SIG-M5 treated with dmso at 0.1 percent for 504 hours (cell line): Measurements from ENCODE around the gene USP48.

Source experiments
- DNase-seq: peaks from one replicate; lab custom pipeline; 2025; ENCODE audit not compliant: unreplicated experiment; lab: John Stamatoyannopoulos, UW

The USP48 gene

DNA sequence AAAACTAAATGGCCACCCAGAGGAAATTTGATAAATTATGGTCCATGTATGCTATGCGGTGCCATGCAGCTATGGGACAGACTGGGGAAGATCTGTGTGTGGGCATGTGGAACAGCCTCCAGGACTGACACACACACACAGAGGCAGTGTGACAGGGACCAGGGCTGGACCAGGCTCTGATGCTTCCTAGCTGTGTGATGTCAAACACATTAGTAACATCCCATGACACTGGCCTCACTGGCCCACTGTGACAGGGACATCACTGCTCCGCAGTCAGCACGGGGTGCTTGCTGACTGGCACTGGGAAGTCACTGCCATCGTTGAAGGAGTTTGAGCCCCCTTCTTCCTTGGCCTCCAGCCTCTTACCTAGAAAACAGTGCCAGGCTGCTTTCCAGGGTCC lies 127.7 kb downstream of the USP48 start:
- DNase-seq: no peak

- DNase-seq: no peak
These were observed 128.7 kb downstream of the USP48 start for GRCh38 chr1:21654209-21654608.

- DNase-seq: no peak
These were observed 129.2 kb downstream of the USP48 start for GRCh38 chr1:21653744-21654100.

DNA sequence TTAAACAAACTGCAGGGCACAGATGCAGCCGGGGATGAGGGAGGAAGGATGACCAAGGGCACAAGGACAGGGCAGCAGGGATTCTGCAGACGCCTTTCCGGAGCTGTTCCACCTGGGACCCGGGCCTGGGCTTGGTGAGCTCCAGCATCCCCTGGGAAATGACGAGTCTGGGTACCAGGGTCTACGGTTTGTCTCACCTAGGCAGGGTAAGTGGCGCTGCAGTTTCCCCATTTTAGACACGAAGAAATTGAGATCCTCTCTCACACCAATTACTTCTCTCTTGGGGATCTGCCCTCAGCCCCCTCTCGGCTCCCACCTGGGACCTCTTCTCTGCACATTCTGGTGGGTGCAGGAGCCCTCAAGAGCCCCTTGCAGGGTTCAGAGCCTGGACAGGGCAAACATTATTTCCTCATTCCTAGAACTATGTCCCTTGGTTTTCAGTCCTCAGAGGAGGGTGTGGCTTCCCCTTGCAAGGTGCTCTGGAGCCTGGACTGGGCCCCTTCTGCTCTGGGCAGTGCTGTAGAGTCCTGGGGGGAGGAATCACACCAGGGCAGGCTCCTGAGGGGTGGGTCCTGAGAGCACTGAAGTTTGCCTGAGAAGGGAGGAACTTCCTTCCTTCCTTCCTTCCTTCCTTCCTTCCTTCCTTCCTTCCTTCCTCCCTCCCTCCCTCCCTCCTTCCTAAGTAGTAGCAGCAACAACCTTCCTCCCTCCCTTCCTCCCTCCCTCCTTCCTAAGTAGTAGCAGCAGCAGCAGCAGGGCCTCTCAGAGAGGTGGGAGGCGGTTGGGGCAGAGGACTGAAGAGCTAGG lies 129.8 kb downstream of the USP48 start:
- no peak for DNase-seq

DNA sequence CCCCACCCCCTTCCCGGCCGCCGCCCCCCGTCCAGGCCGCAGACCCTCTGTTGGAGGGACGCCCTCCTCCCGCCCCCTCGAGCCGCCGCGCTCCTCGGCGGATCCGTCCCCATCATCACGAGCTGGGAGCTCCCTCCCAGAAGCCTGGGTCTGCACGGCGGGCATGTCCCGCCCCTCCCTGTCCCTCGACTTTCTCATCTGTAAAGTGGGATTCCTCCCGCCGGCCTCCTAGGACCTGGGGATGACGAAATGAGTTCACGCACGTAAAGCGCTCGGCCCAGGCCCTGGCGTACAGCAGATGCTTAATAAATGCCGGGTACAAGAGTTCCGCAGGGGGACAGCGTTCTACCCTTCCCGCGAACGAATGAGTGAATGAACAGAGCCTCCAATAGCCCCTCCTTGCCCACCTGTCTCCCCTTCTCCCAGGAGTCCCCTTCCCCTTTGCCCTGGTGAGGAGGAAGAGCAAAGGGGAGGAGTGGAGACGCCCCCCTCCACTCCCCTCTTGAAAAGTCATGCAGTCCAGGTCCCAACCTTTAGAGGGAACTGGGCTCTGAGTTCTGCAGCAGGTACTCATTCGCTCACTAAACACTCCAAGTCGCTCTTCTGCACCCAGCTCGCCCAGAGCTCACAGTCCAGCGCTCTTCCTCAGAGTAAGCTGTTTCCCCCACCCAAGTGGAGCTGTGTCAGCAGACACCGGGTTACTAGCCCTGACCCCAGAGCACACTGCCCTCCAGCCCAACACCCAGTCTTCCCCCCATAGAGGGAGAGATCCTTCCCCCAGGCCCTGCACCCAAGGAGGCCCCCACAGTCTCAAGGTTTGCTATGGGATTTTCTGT lies 130.6 kb downstream of the USP48 start:
- DNase-seq: no peak

- no peak for DNase-seq
These were observed 131.5 kb downstream of the USP48 start for GRCh38 chr1:21651214-21652042.

DNA sequence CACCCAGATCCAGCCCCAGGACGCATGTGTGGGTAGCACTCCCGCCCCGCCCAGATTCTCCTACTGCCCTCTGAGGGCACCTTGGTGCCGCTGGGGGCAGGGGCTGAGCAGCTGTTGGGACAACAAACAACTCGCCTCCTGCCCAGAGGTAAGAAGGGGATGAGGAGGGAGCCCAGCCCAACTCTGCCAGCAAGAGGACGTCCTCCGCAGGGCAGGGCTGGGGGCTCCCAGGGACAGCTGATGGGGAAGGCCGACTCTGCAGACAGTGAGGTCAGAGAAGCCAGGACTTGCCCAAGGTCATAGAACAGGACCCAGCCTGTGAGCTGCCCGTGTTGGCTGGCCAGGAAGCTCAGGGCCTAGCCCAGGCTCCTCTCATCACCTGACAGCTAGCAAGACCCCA lies 132.5 kb downstream of the USP48 start:
- no peak for DNase-seq

DNA sequence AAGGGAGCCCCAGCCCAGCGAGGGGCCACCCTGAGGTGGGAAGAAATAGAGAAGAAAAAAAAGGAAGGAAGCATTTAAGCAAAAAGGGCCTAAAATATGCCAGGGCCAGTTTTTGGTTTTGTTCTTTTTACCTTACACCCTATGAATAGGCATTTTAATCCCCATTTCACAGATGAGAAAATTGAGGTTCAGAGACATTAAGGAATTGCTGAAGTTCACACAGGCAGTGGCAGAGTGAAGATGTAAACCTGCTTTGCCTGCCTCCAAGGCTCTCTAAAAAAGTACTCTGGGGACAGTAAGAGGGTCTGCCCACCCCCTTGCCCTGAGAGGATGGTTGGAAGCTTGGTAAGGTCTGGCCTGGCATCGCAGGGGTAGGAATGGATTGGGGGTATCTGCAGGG lies 133.6 kb downstream of the USP48 start:
- DNase-seq: no peak

DNA sequence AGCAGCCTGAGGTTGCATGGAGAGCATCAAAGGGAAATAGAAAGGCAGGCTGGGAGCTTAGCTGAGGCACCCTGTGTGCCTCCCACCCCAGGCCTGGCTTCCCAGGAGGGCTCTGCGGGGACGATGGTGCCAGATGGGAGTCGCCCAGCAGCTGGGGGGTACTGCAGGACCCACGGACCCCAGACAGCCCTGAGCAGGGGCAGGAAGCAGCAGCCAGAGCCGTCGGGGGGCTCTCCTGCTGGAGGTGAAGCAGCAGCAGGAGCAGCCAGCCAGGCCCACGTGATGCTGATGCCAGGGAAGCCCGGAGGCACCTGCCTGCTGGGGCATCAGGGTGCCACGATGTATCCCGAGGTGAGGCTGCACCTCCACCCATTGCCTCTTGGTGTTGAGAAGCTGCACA lies 134.2 kb downstream of the USP48 start:
- no peak for DNase-seq

DNA sequence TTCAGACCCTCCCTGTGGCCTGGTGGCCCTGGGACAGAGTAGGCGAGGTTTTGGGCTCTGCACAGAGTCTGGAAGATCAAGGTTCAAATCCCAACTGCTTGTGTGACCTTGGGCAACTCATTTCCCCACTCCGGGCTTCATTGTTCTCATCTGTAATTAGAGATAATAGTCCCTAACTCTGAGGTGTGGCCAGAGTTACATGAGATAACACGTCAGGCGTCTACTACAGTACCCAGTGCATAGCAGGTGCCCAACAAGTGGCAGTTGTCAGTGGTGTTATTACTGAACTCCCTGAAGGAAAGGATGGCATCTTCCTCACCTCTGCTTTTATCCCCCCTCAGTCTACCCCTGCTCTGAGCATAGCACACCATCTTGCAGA lies 134.6 kb downstream of the USP48 start:
- no peak for DNase-seq

DNA sequence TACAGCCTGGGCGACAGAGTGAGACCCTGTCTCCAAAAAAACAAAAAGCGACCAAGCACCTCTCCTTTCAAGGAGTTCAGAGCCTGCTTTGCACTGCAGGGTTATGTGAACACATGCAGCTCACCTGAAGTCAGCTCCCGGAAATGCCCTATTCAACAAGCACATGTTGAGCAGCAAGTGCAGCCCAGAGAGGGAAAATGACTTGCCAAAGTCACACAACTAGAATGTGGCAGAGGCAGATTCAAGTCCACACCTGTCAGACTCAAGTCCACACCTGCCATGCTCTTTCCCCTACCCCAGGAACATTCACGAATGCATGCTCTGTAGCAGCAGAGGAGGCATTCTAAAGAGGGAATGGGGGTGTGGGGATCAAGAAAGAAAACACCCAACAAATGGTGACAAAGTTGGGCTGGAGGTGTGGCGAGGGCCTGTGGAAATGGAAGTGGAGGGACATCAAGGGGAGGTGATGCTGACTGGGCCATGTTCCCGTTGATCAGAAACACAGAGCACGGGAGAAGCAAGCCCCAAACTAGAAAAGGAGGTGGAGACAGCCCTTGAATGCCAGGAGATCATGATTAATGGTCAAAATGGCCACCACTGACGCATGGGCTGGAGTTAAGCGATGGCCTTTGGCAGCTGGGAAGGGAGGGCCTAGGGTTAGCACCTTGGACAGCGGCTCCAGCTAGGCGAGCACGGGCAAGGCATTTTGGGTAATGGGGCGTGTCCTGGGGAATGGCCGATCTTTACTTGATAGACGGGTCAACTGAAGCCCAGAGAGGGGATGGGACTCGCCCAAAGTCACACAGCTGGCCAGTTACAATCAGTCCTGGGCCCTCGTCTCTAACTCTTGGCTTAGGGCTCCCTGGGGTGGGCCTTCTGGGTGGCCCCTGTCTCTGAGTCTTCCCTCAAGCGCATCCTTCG lies 135.3 kb downstream of the USP48 start:
- peak; percentile 48 for DNase-seq

DNA sequence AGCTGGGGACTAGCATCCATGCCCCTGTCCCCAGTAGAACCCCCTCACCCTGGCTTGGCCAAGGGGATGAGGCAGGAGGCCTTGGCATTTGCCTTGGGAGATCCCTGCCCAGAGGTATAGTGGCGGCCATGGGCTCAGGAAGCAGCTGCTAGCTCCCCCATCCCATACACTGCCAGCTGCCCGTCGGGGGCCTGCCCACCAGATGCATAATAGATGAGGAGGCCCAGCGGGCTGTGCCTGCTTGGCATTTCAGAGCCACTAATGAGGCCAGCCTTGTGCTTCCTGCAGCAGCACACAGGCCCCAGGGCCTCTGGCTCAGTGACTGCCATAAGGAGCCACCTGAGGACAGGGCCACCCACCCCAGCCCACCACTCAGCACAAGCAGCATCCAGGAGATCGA lies 137.4 kb downstream of the USP48 start:
- DNase-seq: no peak

- no peak for DNase-seq
These were observed 138.0 kb downstream of the USP48 start for GRCh38 chr1:21644906-21645305.

DNA sequence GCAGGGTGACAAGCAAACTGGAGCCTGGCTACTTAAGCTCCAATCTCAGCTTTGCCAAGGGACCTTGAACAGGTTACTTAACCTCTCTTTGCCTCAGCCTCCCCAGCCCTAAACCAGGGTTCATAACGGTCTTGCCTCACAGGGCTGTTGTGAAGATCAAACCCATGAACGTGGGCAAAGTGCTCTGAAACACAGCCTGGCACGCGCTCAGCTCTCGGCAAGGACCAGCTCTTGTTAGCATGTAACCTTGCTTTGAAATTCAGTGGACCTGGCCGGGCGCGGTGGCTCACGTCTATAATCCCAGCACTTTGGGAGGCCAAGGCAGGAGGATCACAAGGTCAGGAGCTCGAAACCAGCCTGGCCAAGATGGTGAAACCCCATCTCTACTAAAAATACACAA lies 138.6 kb downstream of the USP48 start:
- DNase-seq: no peak

- no peak for DNase-seq
These were observed 139.3 kb downstream of the USP48 start for GRCh38 chr1:21643624-21644023.

GRCh38 chr1:21641967-21642739 lies 140.8 kb downstream of the USP48 start:
- no peak for DNase-seq

DNA sequence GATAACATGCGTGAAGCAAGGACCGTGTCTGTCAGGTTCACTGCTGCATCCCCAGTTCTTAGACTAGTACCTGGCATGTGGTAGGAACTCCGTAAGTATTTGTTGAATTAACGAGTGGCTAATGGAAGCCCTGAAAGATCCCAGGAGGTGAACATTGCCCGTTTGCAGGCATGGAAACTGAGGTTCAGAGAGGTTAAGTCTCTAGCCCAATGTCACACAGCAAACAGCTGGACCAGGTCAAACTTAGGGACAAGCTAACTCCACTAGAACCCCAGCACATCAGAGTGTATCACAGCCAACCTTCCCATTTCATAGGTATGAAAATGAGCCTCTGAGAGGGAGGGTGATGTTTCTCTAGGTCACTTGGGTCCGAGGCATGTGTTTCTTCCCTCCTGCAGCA lies 141.4 kb downstream of the USP48 start:
- no peak for DNase-seq

DNA sequence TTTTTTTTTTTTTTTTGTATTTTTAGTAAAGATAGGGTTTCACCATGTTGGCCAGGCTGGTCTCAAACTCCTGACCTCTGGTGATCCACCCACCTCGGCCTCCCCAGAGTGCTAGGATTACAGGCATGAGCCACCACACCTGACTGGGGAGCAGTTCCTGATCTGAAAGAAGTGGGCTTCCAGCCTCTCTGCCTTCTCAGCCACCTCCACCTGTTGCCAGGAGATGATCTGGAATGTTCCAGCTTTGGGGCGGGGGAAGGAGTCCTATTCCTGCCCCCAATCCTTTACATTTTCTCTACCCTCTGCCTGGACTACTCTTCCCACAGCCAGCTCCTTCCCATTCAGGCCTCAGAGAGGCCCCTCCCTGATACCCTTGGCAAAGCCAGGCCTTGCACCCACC lies 141.9 kb downstream of the USP48 start:
- DNase-seq: no peak

- no peak for DNase-seq
These were observed 142.3 kb downstream of the USP48 start for GRCh38 chr1:21640653-21641052.

DNA sequence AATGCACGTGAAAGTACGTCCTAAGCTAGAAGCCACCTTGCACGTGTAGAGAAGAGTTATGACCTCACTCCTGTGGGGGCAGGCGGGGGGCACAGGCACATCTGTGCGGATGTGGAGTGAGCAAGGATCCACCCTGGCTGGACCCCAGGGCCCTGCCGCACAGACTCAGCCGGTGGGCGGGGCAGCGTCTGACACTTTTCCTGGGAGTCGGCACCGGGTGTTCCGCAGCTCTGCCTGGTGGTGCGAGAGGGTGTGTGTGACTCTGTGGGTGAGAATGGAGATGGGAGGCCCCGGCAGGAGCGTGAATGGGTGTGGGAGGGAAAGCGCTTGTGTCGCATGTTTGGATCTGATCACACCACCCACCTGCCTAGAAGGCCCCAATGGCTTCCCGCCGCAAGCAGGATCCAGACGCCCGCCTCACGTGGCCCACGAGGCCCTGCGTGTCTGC lies 143.3 kb downstream of the USP48 start:
- no peak for DNase-seq
